ENCODE measurements around the gene IFT122.

Gene IFT122

DNA sequence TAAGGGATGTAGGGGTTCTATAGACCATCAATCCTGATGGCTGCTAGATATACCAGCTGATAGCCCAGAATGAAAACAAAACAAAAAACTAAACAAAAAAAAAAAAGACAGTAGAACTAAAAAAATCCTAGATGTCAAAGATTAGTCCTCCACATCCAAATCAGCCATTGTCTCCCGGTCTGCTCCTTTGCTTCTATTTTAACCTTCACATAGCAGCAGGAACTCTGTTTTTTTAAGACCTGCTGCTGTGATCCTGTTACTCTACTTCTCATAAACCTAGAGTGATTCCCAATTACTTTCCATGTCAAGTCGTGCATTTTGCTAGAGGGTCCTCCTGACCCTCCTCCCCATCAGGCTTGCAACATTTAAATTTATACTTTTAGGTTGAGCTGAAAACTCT lies 2.5 kb downstream of the IFT122 start:
- DNase-seq, result no peak

DNA sequence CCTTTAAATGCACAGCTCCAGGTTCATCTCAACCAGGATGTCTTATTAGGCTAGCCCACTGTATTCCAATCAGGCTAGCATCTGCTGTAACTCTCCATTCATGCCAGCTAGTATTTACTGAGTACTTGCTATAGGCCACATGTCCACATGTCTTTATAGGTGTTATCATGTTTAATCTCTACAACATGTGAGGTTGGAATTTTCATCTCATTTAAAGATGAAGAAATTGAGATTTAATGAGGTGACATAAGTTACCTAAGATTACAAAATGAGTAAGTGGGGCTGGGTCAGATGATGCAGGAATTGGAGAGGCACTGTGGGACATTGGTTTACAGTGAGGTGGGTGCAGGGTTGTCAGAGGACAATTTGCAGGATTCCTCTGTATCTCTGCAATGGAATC lies 2.9 kb downstream of the IFT122 start:
- no peak for DNase-seq

DNA sequence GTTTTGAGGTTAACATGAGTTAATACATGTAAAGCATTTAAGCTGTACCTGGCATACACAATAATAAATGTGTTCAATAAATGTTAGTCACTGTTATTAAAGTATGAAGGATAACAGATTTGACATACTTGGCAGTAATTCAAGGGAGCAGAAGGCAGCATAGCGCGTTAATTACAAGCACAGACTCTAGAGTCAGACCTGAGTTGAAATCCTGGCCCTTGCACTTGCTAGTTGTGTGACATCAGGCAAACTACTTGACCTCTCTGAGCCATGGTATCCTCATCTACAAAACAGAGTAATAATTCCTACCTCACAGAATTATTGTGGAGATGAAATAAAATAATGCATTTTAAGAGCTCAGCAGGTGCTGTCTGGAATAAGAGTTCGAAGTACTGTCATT lies 5.4 kb downstream of the IFT122 start:
- DNase-seq, result no peak

DNA sequence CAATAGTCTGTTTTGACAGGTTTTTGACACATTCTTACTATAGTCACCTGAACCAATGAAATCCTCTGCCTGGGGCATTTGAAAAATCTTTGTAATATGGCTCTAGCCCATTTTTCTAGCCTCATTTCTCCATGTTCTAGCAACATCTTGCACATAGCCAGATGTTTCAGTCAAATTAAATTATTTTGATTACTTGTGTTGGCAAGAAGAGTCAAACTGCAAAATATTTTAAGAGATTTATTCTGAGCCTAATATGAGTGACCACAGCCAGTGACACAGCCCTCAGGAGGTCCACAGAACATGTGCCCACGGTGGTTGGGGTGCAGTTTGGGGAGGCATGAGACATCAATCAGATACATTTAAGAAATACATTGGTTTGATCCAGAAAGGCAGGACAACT lies 6.9 kb downstream of the IFT122 start:
- DNase-seq, result no peak

DNA sequence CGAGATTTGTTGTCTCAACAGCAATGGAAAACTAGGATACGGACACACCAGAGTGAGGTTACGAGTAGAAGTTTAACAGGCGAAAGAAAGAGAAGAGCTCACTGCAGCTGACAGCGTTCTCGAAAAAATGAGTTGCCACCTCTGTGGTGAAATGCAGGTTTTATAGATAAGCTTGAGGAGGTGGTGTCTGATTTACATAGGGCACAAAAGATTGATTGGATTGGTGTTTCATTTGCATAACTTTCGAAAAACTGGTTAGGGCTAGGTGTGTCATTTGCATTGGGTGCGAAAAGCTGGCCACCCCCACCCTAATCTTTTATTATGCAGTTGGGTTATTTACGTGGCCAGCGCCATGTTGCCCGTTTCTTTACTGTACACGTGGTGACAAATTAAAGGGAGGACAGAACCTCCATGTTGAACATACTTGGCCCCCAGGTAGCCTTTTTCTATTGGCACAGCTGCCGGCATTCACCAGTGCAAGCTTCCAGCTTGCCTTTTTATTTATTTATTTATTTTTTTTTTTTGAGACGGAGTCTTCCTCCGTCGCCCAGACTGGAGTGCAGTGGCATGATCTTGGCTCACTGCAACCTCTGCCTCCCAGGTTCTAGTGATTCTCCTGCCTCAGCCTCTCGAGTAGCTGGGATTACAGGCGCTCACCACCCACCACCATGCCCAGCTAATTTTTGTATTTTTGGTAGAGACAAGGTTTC lies 8.3 kb downstream of the IFT122 start:
- DNase-seq, result no peak

DNA sequence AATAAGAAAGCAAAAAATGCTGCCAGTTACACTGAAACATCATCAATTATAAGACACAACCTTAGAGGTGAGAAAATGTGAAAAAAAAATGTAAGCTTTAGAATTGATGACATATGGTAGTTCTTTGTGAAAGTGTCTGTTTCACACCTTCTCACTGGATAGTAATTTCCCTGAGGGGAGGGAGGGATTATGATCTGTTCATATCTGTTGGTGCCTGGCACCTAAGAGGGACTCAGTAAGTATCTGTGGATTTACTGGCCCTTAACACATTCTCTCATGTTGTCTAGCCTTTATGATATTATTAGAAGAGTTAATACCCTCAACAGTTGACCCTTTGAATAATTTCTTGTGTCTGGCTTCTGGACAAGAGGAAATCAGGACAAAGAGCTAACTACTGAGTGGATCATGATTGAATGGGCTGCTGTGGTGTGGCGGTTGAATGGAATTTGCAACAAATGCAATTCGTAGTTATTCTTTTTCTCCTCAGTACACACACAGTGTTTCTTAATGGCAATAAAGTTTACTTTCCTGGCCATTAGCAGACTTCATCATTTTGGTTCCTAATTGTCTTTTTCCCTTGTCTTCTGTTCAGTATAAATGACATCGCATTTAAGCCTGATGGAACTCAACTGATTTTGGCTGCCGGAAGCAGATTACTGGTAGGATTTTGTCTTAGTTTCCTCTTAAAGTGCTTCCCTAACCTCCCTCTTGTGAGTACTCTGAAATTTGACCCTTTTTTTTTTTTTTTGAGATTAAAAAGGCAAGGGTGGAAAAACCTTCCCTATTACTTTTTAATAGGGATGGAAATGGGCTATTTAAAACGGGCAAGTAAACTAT lies 9.5 kb downstream of the IFT122 start:
- no peak for DNase-seq

DNA sequence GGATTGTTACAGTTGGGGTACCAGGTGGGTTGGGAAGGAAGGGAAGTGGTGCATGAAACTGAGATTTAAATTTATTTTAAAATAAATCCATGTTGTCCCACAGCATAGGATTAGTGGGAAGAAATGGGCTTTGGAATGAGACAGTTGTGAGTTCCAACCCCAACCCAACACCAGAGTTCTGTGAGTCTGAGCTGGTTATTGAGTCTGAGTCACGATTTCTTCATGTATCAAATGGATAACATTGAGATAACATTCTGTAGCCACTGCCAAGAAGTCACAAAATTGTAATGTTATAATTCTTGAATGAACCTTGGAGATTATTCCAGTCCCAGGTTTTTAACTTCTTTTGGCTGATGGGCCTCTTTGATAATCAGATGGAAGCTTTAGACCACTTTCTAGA lies 13.7 kb downstream of the IFT122 start:
- no peak for DNase-seq

DNA sequence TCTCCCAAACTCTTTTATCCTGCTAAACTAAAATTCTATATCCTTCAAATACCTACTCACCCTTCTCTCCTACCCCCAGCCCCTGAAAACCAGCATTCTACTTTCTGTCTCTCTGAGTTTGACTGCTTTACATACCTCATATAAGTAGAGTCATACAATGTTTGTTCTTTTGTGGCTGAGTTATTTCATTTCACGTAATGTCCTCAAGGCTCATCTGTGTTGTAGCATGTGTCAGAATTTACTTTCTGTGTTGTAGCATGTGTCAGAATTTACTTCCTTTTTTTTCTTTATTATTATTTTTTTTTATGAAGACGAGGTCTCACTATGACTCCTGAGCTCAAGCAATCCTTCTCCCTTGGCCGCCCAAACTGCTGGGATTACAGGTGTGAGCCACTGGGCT lies 20.1 kb downstream of the IFT122 start:
- DNase-seq, result no peak

DNA sequence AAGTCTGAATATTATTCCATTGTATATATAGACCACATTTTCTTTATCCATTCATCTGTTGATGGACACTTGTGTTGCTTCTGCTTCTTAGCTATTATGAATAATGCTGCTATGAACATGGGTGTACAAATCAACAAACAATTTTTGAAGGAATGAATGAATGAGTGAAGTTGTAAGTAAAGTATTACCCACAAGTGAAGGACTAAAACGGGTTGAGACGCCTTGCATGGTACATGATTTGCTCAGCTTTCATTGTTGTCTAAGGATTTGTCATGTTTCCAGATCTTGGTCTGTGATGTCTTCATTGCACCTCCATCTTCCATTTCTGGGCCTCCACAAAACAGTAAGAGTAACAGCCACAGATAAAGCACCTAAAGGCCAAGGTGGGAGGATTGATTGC lies 20.5 kb downstream of the IFT122 start:
- DNase-seq, result no peak

DNA sequence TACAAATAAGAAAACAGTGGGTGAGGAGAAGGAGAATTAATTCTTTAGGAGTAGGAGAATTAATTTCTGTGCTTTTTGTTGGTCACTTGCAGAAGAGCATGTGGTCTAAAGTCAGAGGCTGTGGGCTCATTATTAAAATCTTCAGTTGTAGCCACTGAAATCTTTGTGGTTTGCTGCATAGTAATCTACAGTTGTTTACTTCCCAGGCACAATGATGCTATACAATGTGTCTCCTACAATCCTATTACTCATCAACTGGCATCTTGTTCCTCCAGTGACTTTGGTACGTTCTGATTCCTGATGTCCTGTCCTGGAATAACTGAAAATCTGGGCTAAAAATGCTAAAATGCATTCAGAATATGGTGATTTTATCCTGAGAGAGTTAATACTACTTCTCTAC lies 21.0 kb downstream of the IFT122 start:
- DNase-seq, result no peak

DNA sequence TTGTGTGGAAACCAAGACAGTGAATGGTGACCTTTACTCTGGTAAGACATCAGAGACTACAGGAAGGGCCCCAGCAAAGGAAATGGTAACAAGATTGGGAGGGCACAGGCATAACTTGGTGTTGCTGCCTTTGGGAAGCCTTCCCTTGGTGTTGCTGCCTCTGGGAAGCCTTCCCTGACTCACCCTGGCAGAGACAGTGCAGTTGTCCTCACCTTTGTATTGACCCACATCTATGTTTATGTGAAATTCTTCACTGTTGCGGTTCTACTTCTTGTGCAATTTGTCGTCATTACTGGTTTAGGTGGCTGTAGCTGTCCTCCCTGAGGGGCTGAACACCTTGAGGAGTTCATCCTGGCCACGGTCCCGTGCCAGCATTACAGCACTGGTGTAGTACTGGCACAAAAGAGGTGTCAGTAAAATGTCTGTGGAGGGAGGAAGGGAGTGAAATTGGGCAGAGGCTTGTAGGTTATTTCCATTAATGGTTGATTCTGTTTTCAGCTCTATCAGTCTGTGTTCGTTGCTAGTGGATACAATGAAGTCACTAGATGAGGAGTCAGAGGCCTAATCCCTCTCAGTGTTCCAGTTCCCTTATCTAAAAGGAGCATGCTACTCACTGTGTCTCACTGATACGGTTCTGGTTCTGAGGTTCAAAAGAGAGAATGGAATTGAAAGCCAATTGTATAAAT lies 21.6 kb downstream of the IFT122 start:
- no peak for DNase-seq

DNA sequence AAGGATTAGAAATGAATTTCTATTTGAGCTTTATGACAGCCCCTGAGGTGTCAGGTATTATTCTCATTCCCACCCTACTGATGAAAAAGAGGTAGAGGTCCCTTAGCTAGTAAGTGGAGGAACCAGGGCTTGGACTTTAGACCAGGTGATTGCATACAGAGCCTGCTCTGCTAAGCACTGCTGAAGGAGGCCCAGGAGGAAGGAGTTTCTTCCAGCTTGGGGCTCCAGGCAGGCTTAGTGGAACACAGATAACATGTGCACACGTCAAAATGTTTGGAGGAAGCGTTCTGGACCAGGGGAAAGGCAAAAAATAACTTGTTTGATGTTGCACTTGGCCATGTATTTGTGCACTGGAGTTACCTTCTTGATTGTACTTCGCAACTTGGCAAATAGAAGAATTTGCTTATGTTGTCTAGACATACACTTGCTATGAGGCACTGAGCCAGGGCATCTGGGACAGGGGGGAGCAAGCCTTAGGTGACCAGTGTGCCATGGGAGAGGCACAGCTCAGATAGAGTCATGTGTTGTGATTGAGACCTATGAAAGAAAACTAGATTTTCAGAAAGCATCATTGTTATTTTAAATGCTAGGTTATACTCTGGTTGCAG lies 22.4 kb downstream of the IFT122 start:
- DNase-seq, result no peak

DNA sequence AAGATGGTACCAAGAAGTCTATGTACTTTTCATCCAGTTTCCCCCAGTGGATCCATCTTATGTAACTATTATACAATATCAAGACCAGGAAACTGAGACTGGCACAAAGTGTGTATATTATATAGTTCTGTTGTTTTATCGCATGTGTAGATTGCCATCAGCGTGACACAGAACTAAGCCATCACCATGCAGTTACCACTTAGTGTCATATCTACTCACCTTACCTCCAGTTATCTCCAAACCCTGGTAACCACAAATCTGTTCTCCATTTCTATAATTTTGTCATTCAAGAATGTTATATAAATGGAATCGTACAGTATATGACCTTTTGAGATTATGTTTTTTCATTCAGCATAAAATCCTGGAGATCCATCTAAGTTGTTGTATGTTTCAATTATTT lies 23.1 kb downstream of the IFT122 start:
- no peak for DNase-seq

DNA sequence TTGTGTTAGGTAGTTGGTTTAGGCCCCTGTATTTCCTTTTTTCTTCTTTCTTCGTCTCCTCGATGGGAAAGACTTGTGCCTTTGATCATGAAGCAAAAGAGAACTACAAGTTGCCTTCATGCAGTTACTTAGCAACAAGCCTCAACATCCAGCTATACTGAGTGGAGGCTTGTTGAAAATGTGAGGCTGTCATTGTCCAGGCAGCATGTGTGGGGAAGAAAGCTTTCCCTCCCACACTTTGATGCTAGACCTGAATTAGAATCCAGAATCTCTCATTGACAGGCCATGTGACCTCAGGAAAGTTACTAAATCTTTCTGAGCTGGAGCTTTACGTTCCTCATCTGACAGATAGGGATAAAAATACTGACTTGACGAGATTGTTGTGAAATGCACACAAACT lies 23.7 kb downstream of the IFT122 start:
- DNase-seq, result no peak

DNA sequence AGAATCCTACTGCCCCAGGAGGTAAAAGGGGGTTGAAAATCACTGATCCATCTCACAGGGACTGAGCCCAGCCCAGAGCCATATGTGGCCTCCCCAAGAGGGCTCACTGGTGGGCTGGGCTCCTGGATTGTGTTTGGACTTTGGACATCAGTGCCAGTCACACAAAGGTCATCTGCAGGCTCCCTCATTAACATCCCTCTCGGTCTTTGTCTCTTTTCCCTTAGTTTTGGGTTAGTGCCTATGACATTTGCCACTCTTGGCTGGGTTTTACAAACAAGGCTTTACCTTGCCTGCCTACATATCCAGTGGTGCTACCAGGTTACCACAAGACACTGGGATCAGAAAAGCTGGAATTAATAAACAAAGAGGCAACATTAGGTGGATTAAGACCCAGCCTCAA lies 27.9 kb downstream of the IFT122 start:
- DNase-seq, result no peak

DNA sequence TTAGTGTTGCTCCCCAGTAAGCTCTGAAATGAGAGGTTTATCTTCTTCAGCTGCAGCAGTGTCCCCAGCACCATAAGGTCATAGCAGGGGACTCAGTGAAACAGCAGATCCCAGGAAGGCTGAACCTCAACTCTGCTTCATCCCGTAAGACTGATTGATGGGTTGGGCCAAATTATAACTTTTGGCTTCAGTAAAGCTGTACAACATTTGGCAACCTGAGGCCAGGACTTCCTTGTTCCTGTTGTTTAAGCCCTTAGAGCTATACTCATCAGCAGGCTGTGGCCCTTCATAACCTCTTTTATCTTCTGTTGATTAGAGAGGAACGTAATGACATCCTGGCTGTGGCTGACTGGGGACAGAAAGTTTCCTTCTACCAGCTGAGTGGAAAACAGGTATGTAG lies 29.0 kb downstream of the IFT122 start:
- no peak for DNase-seq

DNA sequence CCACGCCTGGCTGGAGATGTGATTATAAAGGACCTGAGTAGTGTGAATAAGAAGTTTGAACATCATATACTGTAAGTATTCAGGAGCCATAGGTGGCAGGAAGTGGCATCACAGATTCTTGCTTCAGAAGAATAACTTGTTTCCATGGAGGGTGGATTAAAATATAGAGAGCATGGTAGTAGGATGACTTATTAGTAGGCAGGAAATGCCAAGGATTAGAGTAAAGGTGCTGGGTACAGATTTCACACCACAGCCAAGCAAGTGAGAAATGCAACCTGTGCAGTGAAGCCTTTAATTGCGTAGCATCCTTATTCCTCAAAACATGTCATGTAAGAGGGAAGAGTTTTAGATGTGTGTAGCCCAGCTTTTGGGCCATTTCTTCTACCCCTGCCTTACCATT lies 30.8 kb downstream of the IFT122 start:
- no peak for DNase-seq

DNA sequence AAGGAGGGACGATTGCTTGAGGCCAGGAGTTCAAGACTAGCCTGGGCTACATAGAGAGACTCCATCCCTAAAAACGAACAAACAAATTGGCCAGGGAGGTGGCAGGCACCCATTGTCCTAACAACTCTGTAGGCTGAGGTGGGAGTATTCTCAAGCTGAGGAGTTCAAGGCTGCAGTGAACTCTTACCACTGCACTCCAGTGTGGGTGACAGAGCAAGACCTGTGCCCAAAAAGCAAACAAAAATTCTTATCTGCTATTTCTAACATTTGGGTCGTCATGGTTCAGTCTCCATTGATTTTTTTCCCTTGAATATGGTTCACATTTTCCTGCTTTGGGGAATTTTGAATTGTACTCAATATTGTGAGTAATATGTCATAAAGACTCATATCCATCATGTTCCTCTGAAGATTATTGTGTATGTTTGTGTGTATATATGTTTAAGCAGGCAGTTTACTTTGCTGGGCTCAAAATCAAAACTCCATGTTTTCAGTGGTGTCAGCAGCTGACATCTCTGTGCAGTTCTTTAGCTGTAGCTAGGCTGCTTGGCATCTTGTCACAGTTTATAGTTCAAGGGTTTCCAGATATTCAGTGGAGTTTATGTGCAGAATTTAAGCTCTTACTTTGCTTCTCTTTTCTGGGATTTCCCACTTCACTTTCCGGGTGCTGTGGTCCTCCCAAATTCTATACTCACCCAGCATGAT lies 33.2 kb downstream of the IFT122 start:
- DNase-seq, result no peak

DNA sequence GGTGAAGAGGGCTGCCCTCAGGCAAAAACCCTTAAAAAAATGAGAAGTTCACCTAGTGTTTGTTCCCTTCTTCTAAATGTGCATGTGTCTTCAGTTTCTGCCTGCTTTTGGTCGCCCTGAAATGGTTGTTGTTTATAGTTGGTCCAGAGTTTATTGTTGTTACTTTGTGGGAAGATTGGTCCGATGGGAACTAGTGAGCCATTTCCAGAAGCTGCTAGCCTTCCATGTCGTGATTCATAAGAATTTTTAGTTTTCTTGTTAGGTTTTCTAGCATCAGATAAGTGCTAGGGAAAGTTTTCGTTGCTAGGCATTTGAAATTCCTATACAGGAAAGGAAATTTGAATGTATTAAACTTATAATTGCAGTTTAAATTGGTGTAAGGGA lies 33.7 kb downstream of the IFT122 start:
- no peak for DNase-seq

DNA sequence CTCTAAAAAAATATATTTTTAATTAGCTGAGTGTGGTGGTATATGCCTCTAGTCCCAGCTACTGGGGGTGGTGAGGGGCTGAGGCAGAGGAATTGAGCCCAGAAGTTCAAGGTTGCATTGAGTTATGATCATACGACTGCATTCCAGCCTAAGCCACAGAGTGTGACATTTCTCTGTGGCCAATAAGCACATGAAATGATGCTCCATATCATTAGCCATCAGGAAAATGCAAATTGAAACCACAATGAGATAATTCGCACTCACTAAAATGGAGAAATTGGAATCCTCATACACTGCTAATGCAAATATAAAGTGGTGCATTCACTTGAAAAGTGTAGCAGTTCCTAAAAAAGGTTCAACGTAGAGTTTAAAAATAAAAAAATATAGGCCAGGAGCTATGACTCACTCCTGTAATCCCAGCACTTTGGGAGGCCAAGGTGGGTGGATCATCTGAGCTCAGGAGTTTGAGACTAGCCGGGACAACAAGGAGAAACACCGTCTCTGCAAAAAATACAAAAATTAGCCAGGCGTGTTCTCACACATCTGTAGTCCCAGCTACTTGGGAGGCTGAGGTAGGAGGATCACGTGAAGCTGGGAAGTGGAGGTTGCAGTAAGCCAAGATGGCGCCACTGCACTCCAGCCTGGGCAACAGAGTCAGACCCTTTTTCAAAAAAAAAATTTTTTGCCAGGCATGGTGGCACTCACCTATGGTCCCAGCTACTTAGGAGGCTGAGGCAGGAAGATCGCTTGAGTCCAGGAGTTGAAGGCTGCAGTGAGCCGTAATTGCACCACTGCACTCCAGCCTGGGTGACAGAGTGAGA lies 35.2 kb downstream of the IFT122 start:
- DNase-seq, result no peak

DNA sequence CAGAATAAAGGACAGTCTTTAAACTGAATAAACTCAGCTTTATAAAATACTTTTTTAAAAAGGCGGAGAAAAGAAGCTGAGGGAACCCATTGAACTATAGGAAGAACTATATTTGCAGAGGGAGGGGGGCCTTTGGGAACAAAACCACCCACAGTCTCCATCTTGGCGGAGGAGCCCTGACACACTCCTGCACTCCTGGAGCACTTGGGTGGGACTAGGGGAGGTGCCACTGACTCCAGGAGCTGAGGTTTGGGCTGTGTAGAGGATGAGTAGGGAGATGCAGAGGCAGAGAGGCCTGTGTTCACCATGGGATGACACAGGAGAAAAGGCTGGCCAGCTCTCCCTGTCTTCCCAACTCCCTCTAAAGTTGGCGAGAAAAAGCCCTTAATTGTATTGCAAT lies 35.8 kb downstream of the IFT122 start:
- no peak for DNase-seq

DNA sequence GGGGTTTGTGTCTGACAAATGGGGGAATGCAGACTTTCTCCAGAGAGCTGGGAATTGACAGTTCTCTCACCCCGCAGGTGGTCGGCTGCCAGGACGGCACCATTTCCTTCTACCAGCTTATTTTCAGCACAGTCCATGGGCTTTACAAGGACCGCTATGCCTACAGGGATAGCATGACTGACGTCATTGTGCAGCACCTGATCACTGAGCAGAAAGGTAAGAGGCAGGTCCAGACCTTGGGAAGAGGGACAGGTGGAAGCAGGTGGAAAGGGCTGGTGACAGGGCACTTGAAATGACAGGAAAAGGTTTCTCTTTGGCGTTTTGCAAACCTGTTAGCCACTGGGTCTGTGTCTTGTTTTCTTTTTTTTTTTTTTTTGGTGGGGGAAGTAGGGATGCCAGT lies 36.6 kb downstream of the IFT122 start:
- no peak for DNase-seq
